ENCODE data around the gene PATE1. TPM values are rescaled to one million over a fixed set of nuclear protein-coding genes. Genes with fewer than 3 reads are reported as not detected.
A peak's percentile ranks its signal among the peaks of the same experiment; 100 is the strongest.

PATE1 gene
- total RNA-seq, 4 donors from 2014 or later = not detected

DNA sequence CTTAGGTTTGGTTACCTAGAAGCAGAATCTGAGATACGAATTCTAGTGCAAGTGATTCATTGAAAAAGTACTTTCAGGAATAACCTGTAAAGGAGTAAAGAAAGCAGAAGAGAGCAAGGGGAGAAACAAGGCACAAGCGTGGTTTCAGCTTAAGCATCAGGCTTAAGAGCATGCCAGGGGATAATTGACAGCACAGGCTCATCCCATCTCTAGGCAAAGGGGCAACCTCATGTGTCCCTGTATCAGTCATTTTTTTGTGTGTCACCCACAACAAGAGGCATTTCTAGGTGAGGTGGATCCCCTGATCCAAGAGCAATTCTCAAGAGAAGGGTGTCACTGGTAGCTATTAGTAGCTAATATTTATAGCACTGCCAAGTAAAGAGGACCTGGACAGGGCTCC, 24.5 kb downstream of the PATE1 start:
- Histone ChIP-seq H3K27me3 (no peaks in the 10 kb centered on the region), H3K9me3 (no peaks in the 10 kb centered on the region), H3K27ac (no peak overlapping the region), H3K36me3 (no peaks in the 10 kb centered on the region), H3K4me3 (replicated peaks in 1 of 3) (no peak overlapping the region), H3K4me1 (peaks cover 22 to 39% of the 10 kb centered on the region in 2 donors)
- no peak for DNase-seq
- no peak for TF ChIP-seq POLR2A (IDR thresholded peaks at IDR 0.05)
- TF ChIP-seq, protein P1, sequence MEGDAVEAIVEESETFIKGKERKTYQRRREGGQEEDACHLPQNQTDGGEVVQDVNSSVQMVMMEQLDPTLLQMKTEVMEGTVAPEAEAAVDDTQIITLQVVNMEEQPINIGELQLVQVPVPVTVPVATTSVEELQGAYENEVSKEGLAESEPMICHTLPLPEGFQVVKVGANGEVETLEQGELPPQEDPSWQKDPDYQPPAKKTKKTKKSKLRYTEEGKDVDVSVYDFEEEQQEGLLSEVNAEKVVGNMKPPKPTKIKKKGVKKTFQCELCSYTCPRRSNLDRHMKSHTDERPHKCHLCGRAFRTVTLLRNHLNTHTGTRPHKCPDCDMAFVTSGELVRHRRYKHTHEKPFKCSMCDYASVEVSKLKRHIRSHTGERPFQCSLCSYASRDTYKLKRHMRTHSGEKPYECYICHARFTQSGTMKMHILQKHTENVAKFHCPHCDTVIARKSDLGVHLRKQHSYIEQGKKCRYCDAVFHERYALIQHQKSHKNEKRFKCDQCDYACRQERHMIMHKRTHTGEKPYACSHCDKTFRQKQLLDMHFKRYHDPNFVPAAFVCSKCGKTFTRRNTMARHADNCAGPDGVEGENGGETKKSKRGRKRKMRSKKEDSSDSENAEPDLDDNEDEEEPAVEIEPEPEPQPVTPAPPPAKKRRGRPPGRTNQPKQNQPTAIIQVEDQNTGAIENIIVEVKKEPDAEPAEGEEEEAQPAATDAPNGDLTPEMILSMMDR (IDR thresholded peaks at IDR 0.05) = no peak
- 89% methylated on average over 2 of the region's 2 CpGs for WGBS, 2 donors
- intact Hi-C loops (cut with DNase I) = no loop called here

DNA sequence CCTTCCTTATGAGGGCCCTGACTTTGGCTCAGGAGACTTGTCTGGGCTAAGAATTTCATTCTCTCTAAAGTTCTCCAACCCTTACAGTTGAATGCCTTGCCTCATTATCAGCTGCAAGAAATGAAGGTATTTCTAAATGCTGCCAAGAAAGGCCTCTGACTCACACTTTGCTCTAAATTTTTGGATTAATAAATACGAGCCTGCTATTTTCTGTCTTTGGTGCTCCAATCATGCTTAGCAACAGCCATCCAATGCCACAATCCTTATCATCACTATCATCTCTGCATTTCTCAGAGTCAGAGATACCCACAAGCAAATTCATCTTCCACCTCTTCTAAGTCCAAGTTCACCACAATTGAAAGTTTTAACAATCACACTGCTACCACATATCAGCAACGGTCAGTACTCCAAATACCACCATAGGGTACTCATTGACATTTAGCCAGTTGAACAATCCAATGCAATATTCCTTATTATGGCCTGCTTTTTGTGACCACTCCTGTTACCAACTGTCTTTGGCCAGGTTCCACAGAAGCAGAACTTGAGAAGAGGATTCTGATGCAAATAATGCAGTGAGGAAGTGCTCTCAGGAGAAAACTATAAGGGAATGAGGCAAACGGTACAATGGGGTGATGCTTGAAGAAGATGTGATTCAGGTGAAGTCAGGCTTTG, 26.9 kb downstream of the PATE1 start:
- H3K27ac ChIP-seq = peak overlapping the region in 1 of 3 donors; percentile 17
- H3K4me3 ChIP-seq (replicated peaks in 1 of 3) = no peak overlapping the region
- DNase-seq = no peak
- no peaks in the 10 kb centered on the region for H3K9me3 ChIP-seq
- intact Hi-C loops (cut with DNase I) = no loop called here
- peaks cover 9 to 24% of the 10 kb centered on the region in 2 donors for H3K4me1 ChIP-seq
- no peak for TF ChIP-seq POLR2A (IDR thresholded peaks at IDR 0.05)
- TF ChIP-seq, protein P1 (IDR thresholded peaks at IDR 0.05) = no peak
- H3K27me3 ChIP-seq = no peaks in the 10 kb centered on the region
- H3K36me3 ChIP-seq = no peaks in the 10 kb centered on the region
- WGBS, 2 donors = 45 to 59% methylated on average over 3 of the region's 3 CpGs

DNA sequence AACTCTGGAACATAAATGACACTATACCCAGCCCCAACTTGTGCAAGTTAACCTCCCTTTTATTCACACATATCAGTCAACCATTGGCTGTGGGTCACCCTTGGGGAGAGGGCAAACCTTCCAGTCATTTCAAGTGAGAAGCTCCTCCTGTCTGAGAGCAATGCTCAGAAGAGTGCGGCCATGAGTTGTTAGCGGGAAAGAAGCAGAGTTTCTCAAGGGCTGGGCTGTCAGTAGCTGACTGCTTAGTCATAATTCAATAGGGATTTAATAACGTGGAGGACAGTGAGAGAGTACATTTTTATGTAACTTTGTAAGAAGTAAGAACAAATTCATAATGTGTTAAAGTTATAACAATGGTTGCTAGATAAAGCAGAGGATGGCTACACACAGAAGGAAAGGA, 27.4 kb downstream of the PATE1 start:
- TF ChIP-seq, protein P1 (IDR thresholded peaks at IDR 0.05) = no peak
- no peak for TF ChIP-seq POLR2A (IDR thresholded peaks at IDR 0.05)
- no peak overlapping the region for H3K4me3 ChIP-seq (replicated peaks in 1 of 3)
- WGBS, 2 donors = 68 to 76% methylated on average over 3 of the region's 3 CpGs
- no peak for DNase-seq
- no peaks in the 10 kb centered on the region for H3K9me3 ChIP-seq
- no peaks in the 10 kb centered on the region for H3K27me3 ChIP-seq
- intact Hi-C loops (cut with DNase I) = no loop called here
- peaks cover 5 to 18% of the 10 kb centered on the region in 2 donors for H3K4me1 ChIP-seq
- no peaks in the 10 kb centered on the region for H3K36me3 ChIP-seq
- H3K27ac ChIP-seq = no peak overlapping the region

DNA sequence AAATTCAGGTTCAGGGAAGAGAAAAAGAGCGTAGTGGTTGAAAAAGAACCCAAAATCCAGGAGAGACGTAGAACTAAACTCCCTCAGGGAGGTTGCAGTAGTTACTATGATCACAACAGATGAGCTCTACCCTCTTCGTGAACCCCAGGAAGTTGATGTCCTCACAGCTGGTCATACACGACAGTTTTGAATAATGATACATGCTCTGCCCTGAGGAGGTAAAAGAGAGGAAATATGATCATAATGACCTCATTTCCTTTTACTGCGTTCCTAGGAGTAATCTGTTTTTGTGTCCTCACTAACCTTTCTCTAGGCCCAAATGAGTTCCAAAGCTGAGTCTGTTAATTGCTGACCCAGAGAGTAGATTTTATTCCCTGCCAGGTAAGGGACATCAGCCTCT, 31.2 kb downstream of the PATE1 start:
- no peaks in the 10 kb centered on the region for H3K27me3 ChIP-seq
- intact Hi-C loops (cut with DNase I) = no loop called here
- WGBS, 2 donors = 69 to 74% methylated on average over 5 of the region's 5 CpGs
- H3K36me3 ChIP-seq = no peaks in the 10 kb centered on the region
- no peak for TF ChIP-seq POLR2A (IDR thresholded peaks at IDR 0.05)
- TF ChIP-seq, protein P1 (IDR thresholded peaks at IDR 0.05) = no peak
- H3K9me3 ChIP-seq = no peaks in the 10 kb centered on the region
- DNase-seq = no peak
- peaks cover 0 to 10% of the 10 kb centered on the region in 2 donors for H3K4me1 ChIP-seq
- H3K27ac ChIP-seq = no peak overlapping the region
- no peak overlapping the region for H3K4me3 ChIP-seq (replicated peaks in 1 of 3)

DNA sequence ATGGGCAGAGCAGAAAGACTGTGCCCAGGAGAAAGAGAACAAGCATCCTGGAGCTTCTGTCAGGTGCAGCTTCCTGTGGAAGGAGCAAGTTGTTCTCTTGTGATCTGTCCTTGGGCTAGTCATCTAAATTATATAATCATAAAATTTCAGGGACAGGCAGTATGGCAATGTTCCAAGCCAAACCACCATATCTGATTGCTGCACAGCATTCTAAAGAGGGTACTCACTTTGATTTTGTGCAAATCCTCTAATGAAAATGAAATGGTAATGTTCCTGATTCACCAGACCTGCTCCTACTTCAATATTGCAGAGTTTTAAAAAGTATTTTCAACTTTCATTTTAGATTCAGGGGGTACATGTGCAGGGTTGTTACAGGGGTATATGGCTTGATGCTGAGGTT, 32.6 kb downstream of the PATE1 start, which contains the start of gene PATE2:
TSS of gene PATE2 (minus strand) at position 101 of the 400 bp plus-strand sequence. CDS start at position 46, 55 bp downstream.
- H3K4me1 ChIP-seq = no peaks in the 10 kb centered on the region
- H3K9me3 ChIP-seq = no peaks in the 10 kb centered on the region
- intact Hi-C loops (cut with DNase I) = no loop called here
- H3K27ac ChIP-seq = no peak within 1 kb of the TSS
- no peaks in the 10 kb centered on the region for H3K36me3 ChIP-seq
- DNase-seq = no peak
- no peak within 1 kb of the TSS for H3K4me3 ChIP-seq (replicated peaks in 1 of 3)
- TF ChIP-seq, protein P1 (IDR thresholded peaks at IDR 0.05) = no peak
- TF ChIP-seq POLR2A (IDR thresholded peaks at IDR 0.05) = no peak
- no peaks in the 10 kb centered on the region for H3K27me3 ChIP-seq
